CD14-positive monocyte (primary cell): ENCODE data around the gene TENT4B. TPM values are rescaled to one million over a fixed set of nuclear protein-coding genes. Genes with fewer than 3 reads are reported as not detected.

Experiments
- DNase-seq, 3 donors: peaks; one replicate each; pipeline ENCODE4 v3.0.0-alpha.2; 2011 to 2022
- H2AFZ ChIP-seq: 2 replicates; pipeline ENCODE4 v1.6.0; 2012; ENCODE audit warnings: mild to moderate bottlenecking, low read depth, low read length, inconsistent platforms; ENCODE audit not compliant: insufficient read depth, poor library complexity, severe bottlenecking
- H3K27ac ChIP-seq, 2 donors: 1 replicate in 1 of 2; 2 replicates in 1 of 2; pipeline ENCODE4 v1.5.1; 2012 to 2013; ENCODE audit warnings: low read length in 2 of 2, control low read depth in 1 of 2, inconsistent platforms in 1 of 2, low read depth in 1 of 2, mild to moderate bottlenecking in 1 of 2
- H3K27me3 ChIP-seq, 2 donors: one replicate each; pipeline versions ENCODE4 v1.6.0 to v1.6.1; 2011 to 2013; ENCODE audit warnings: low read length in 2 of 2; ENCODE audit not compliant: control insufficient read depth in 2 of 2, insufficient read depth in 2 of 2
- H3K36me3 ChIP-seq, 2 donors: replicated peaks in 1 of 2; 1 replicate in 1 of 2; 2 replicates in 1 of 2; pipeline versions ENCODE4 v1.5.1 to v1.6.1; 2012 to 2013; ENCODE audit warnings: low read length in 2 of 2, control low read depth in 1 of 2, inconsistent platforms in 1 of 2, mild to moderate bottlenecking in 1 of 2; ENCODE audit not compliant: insufficient read depth in 2 of 2, control insufficient read depth in 1 of 2
- H3K4me1 ChIP-seq, 2 donors: 1 replicate in 1 of 2; 2 replicates in 1 of 2; pipeline versions ENCODE4 v1.5.1 to v1.6.1; 2012 to 2013; ENCODE audit warnings: low read length in 2 of 2, control low read depth in 1 of 2, inconsistent platforms in 1 of 2, mild to moderate bottlenecking in 1 of 2, moderate library complexity in 1 of 2; ENCODE audit not compliant: insufficient read depth in 2 of 2, control insufficient read depth in 1 of 2
- H3K4me2 ChIP-seq: replicated peaks from 2 replicates; pipeline ENCODE3; 2012; ENCODE audit warnings: low read length, moderate library complexity, mild to moderate bottlenecking; ENCODE audit not compliant: poor library complexity, severe bottlenecking; ENCODE audit errors: extremely low read depth
- H3K4me3 ChIP-seq, 3 experiments: fragments of 200-600 bp in 1 of 3; sonication (generic) in 1 of 3; replicated peaks in 1 of 3; 1 replicate in 2 of 3; 2 replicates in 1 of 3; pipeline ENCODE4 v1.5.1; 2011 to 2013; ENCODE audit warnings: low read length in 3 of 3, mild to moderate bottlenecking in 3 of 3, control low read depth in 2 of 3, low read depth in 2 of 3, inconsistent platforms in 1 of 3, moderate library complexity in 1 of 3
- H3K79me2 ChIP-seq: 2 replicates; pipeline ENCODE4 v1.6.0; 2012; ENCODE audit warnings: mild to moderate bottlenecking, control low read depth, inconsistent platforms, low read length, moderate library complexity; ENCODE audit not compliant: insufficient read depth
- H3K9ac ChIP-seq: 2 replicates; pipeline ENCODE4 v1.6.0; 2017; ENCODE audit warnings: low read length, mild to moderate bottlenecking; ENCODE audit not compliant: insufficient read depth, poor library complexity, severe bottlenecking
- H3K9me3 ChIP-seq, 2 donors: replicated peaks in 1 of 2; 1 replicate in 1 of 2; 2 replicates in 1 of 2; pipeline versions ENCODE4 v1.5.1 to v1.6.1; 2012 to 2013; ENCODE audit warnings: low read length in 2 of 2, control low read depth in 1 of 2; ENCODE audit not compliant: control insufficient read depth in 1 of 2, insufficient read depth in 1 of 2
- H4K20me1 ChIP-seq: 2 replicates; pipeline ENCODE4 v1.6.0; 2012; ENCODE audit warnings: mild to moderate bottlenecking, low read length, control low read depth, moderate library complexity; ENCODE audit not compliant: insufficient read depth
- H3K27ac Mint-ChIP-seq, 7 donors: one replicate each; pipeline ENCODE4 v1.8.0; 2020; ENCODE audit warnings: mild to moderate bottlenecking in 7 of 7, mixed read lengths in 7 of 7, moderate library complexity in 6 of 7, inconsistent platforms in 2 of 7
- H3K27me3 Mint-ChIP-seq, 3 donors: one replicate each; pipeline ENCODE4 v1.8.0; 2021 to 2022; ENCODE audit warnings: low read depth in 3 of 3, mild to moderate bottlenecking in 3 of 3, mixed read lengths in 3 of 3, moderate library complexity in 3 of 3, inconsistent platforms in 1 of 3
- H3K36me3 Mint-ChIP-seq, 2 donors: one replicate each; pipeline ENCODE4 v1.8.0; 2020; ENCODE audit warnings: mixed read lengths in 2 of 2, inconsistent platforms in 1 of 2, mild to moderate bottlenecking in 1 of 2
- H3K4me1 Mint-ChIP-seq: one replicate; pipeline ENCODE4 v1.8.0; 2020; ENCODE audit warnings: mild to moderate bottlenecking, mixed read lengths
- H3K4me3 Mint-ChIP-seq, 2 donors: one replicate each; pipeline ENCODE4 v1.8.0; 2020; ENCODE audit warnings: mild to moderate bottlenecking in 2 of 2, mixed read lengths in 2 of 2, moderate library complexity in 1 of 2
- H3K9me3 Mint-ChIP-seq, 7 donors: one replicate each; pipeline ENCODE4 v1.8.0; 2020 to 2022; ENCODE audit warnings: mixed read lengths in 7 of 7, mild to moderate bottlenecking in 6 of 7, moderate library complexity in 6 of 7, inconsistent platforms in 2 of 7
- WGBS: methylation state at CpG from one replicate; pipeline ENCODE4 v1.1.5; 2013; ENCODE audit warnings: missing lambda C conversion rate; ENCODE audit not compliant: insufficient coverage; 5-methylcytosine and 5-hydroxymethylcytosine counted together
- intact Hi-C, 2 donors: fragments of 100-400 bp; cut with micrococcal nuclease; formaldehyde crosslinking; loops; one replicate each; pipeline versions ENCODE4 v1.15.0 to v1.15.1; 2023
- polyA plus RNA-seq, 3 donors: library from polyadenylated mRNA; depleted of rRNA in 1 of 3; unstranded in 2 of 3; stranded (reverse) in 1 of 3; fragments of 300-500 nt in 2 of 3; fragments of >200 nt in 1 of 3; fragmentation: Illumina TruSeq in 2 of 3; gene quantifications; 1 replicate in 2 of 3; 2 replicates in 1 of 3; pipeline ENCODE4 v1.2.3, GENCODE V29; 2012 to 2021
- TF ChIP-seq, protein P1 (sequence below): fragments of 200-600 bp; IDR thresholded peaks from one replicate; pipeline ENCODE4 v1.8.0; 2022; ENCODE audit warnings: antibody characterized with exemption, mild to moderate bottlenecking

Gene TENT4B
- polyA plus RNA-seq, 3 donors = 1.4 to 9.0 (median 1.7) TPM

DNA sequence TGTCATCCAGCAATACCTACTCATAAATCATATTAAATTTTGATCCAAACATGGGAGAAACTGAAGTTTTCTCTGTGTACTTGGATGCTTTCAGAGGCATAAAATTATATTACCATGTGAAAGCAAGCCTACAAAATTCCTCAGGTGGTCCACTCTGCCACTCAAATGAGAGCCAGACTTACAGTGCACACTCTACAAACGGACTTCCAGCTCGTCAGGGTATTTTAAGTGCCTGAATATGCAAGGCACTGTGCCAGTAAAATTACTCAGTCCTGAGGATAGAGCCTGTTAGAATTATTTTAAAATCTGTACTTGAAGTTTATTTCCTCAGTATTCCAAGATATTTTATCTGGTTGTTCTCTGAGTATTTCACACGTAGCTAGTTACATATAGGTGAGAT lies 54.5 kb downstream of the TENT4B start:
- Histone ChIP-seq H4K20me1 (peaks cover 89% of the 10 kb centered on the region), H3K36me3 (peaks cover 10 to 18% of the 10 kb centered on the region in 2 donors), H3K9ac (no peak overlapping the region), H3K79me2 (peaks cover 93% of the 10 kb centered on the region), H3K27ac (no peak overlapping the region), H3K27me3 (no peaks in the 10 kb centered on the region), H3K4me1 (peaks cover 36 to 39% of the 10 kb centered on the region in 2 donors), H2AFZ (no peak overlapping the region), H3K4me2 (no peak overlapping the region), H3K9me3 (no peaks in the 10 kb centered on the region), H3K4me3 (no peak overlapping the region)
- TF ChIP-seq, protein P1, sequence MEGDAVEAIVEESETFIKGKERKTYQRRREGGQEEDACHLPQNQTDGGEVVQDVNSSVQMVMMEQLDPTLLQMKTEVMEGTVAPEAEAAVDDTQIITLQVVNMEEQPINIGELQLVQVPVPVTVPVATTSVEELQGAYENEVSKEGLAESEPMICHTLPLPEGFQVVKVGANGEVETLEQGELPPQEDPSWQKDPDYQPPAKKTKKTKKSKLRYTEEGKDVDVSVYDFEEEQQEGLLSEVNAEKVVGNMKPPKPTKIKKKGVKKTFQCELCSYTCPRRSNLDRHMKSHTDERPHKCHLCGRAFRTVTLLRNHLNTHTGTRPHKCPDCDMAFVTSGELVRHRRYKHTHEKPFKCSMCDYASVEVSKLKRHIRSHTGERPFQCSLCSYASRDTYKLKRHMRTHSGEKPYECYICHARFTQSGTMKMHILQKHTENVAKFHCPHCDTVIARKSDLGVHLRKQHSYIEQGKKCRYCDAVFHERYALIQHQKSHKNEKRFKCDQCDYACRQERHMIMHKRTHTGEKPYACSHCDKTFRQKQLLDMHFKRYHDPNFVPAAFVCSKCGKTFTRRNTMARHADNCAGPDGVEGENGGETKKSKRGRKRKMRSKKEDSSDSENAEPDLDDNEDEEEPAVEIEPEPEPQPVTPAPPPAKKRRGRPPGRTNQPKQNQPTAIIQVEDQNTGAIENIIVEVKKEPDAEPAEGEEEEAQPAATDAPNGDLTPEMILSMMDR = no peak
- H3K27ac Mint-ChIP-seq = peak overlapping the region in 2 of 7 donors; percentile 15 to 45
- H3K4me3 Mint-ChIP-seq = no peak overlapping the region
- intact Hi-C loops = loop anchor here in 1 of 2 donors (1.0 to 5.0 kb wide), 2 partner anchors 55 to 183 kb away; partner anchors contain the start of gene TENT4B
- peaks cover 15 to 18% of the 10 kb centered on the region in 2 donors for H3K36me3 Mint-ChIP-seq
- no CpG with 5 or more reads among the region's 3 CpGs for WGBS
- peaks cover 50% of the 10 kb centered on the region for H3K4me1 Mint-ChIP-seq
- no peaks in the 10 kb centered on the region for H3K27me3 Mint-ChIP-seq
- peaks cover 0 to 2% (median 0%) of the 10 kb centered on the region in 7 donors for H3K9me3 Mint-ChIP-seq
- no peak for DNase-seq

GRCh38 chr16:50208460-50208931 lies 55.4 kb downstream of the TENT4B start:
- Mint-ChIP-seq H3K9me3 (peaks cover 0 to 2% (median 0%) of the 10 kb centered on the region in 7 donors), H3K36me3 (peaks cover 24 to 25% of the 10 kb centered on the region in 2 donors), H3K27ac (no peak overlapping the region), H3K27me3 (no peaks in the 10 kb centered on the region), H3K4me3 (no peak overlapping the region), H3K4me1 (peaks cover 48% of the 10 kb centered on the region)
- Histone ChIP-seq H3K4me2 (no peak overlapping the region), H3K4me1 (peaks cover 36 to 39% of the 10 kb centered on the region in 2 donors), H3K9ac (no peak overlapping the region), H3K27me3 (no peaks in the 10 kb centered on the region), H3K27ac (peak overlapping the region in 1 of 2 donors; percentile 23), H3K4me3 (no peak overlapping the region), H4K20me1 (peaks cover 89% of the 10 kb centered on the region), H3K36me3 (peaks cover 12 to 26% of the 10 kb centered on the region in 2 donors), H3K9me3 (no peaks in the 10 kb centered on the region), H3K79me2 (peaks cover 88% of the 10 kb centered on the region), H2AFZ (no peak overlapping the region)
- intact Hi-C loops = loop anchor here in 1 of 2 donors (1.0 to 5.0 kb wide), 2 partner anchors 56 to 184 kb away; partner anchors contain the start of gene TENT4B
- WGBS = 100% methylated on average over 1 of the region's 3 CpGs
- TF ChIP-seq, protein P1 = no peak
- no peak for DNase-seq
